Retinal pigment epithelial cell (primary cell): ENCODE data around the gene SORCS2.

ENCODE experiments used
- DNase-seq: peaks from one replicate; pipeline ENCODE4 v3.0.0-alpha.2; 2010; ENCODE audit warnings: low read depth
- H3K4me3 ChIP-seq: 2 replicates; pipeline ENCODE4 v1.5.1; 2011; ENCODE audit warnings: mild to moderate bottlenecking, low read length, control low read depth, moderate library complexity
- TF ChIP-seq, protein P1 (sequence below): conservative IDR thresholded peaks from 2 replicates; pipeline ENCODE4 v1.5.1; 2011; ENCODE audit warnings: low read depth, low read length, control low read depth, inconsistent platforms

The SORCS2 gene

DNA sequence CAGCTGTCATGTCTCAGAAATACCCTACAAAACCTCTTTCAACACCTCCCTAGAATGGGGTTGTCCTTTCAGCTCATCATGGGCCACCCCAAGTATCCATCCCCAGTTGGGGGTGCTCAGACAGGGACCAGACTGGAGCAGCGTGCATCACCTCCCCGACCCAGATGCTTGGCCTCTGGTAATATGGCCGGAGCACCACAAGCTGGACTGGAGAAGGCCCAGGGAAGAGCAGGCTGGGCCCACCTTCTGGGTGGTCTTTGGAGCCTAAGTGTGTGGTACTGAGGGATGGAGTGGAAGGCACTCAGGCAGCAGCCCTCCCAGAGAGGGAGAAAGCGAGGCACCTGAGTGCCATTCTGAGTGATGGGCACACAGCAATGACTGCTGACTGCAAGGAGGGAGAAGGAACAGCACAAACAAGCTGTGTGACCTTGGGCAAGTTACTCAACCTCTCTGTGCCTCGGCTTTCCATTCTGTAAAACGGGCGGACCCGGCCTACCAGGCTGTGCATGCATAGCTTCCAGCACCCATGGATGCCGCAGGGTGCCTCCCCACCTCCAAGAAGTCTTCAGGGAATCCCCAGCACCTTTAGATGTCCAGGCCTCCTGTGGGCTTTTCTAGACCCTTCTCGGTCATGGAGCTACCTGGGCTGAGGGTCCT lies 519.1 kb downstream of the SORCS2 start:
- DNase-seq, result no peak
- no peak overlapping the region for H3K4me3 ChIP-seq
- TF ChIP-seq, protein P1, sequence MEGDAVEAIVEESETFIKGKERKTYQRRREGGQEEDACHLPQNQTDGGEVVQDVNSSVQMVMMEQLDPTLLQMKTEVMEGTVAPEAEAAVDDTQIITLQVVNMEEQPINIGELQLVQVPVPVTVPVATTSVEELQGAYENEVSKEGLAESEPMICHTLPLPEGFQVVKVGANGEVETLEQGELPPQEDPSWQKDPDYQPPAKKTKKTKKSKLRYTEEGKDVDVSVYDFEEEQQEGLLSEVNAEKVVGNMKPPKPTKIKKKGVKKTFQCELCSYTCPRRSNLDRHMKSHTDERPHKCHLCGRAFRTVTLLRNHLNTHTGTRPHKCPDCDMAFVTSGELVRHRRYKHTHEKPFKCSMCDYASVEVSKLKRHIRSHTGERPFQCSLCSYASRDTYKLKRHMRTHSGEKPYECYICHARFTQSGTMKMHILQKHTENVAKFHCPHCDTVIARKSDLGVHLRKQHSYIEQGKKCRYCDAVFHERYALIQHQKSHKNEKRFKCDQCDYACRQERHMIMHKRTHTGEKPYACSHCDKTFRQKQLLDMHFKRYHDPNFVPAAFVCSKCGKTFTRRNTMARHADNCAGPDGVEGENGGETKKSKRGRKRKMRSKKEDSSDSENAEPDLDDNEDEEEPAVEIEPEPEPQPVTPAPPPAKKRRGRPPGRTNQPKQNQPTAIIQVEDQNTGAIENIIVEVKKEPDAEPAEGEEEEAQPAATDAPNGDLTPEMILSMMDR, result no peak

DNA sequence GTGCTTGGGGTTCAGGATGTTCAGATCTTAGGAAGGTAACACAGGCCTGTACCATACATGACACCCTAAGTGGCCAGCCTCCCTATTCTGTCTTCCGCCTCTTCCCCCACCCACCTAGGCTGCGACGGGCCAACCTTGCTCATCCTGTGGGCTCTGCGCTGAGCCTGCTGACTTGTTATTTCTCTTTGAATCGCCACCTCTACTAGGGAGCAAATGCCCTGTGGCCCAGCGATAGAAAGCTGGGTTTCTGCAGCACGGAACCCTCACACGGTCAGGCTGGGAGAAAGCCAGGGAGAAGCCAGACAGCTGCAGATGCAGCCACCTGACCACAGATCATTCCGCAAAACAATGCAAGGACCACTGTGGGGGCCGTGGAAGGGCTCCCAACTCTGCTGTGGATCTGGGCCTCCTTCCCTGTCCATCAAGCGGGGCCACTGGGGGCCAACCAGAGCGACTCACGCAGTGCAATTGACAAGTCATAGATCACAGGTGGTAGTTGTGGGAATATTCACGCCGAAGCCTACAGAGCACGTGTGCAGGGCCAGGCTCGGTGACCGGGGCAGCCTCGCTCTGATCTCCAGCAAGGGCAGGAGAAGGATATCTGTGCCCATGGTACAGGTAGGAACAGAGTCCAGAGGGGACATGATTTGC lies 519.8 kb downstream of the SORCS2 start:
- no peak overlapping the region for H3K4me3 ChIP-seq
- DNase-seq, result no peak
- TF ChIP-seq, protein P1, result no peak

GRCh38 chr4:7713757-7714156 lies 521.4 kb downstream of the SORCS2 start:
- no peak for DNase-seq
- TF ChIP-seq, protein P1, result no peak
- no peak overlapping the region for H3K4me3 ChIP-seq

- DNase-seq, result no peak
- no peak overlapping the region for H3K4me3 ChIP-seq
- TF ChIP-seq, protein P1, result no peak
These were observed 521.8 kb downstream of the SORCS2 start for GRCh38 chr4:7714176-7714575.

DNA sequence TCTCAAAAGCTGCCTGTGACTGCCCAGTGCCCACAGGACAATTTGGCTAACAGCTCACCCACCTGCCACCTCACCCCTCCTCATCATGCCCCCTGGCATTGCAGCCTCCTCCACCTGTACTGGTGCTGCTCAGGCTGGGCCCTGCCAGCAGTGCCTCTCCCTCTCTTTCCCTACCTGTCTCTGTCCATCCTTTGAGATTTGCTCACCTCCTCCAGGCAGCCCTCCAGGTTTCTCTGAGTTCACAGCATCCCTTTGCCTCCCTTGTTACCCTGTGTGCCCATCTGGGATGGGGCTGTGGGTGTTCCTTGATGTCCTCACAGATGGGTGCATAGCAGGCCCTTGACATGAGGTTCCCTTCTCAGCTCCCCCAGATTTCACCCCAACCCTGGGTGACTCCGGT lies 522.4 kb downstream of the SORCS2 start:
- no peak overlapping the region for H3K4me3 ChIP-seq
- no peak for DNase-seq
- TF ChIP-seq, protein P1, result no peak

DNA sequence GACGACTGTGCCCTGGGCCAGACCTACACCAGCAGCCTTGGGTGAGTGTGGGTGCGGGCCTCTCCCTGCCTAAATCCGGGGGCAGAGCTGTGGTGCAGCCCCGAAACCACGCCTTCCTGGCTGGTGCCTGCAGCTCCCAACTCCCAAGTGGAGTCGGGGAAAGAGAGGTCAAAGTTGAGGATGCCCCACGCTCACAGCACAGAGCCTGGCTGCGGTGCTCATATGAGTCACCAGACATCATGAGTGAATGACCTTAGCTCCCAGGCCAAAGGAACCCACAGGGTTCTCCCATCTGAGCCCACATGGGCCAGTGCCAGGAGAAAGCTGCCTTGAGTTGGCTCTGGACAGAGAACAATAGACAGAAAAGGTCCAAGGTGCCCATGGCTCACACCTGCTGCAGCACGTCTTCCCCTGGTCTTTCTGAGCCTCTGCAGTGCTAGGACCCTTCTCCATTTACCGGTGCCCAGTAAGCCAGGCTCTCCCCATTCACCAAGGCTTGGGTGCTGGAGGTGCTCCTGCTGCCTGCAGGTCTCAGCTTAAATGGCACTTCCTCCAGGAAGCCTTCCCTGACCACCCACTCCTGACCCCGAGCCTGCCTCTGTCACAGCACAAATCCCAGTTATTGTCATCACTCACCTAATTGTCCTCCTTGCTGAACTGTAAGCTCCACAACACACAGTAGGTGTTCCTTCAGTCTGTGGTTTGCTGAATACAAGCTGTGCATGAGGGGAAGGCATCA lies 523.1 kb downstream of the SORCS2 start:
- no peak overlapping the region for H3K4me3 ChIP-seq
- TF ChIP-seq, protein P1, result no peak
- no peak for DNase-seq
